IMR-90 (cell line): ENCODE measurements around the gene CRCP. TPM values are rescaled to one million over a fixed set of nuclear protein-coding genes. Genes with fewer than 3 reads are reported as not detected.

Source experiments
- ATAC-seq: fragments of 200-7000 bp; cut with Tn5 transposase; 2 replicates; pipeline ENCODE4 v1.9.1; 2020; ENCODE audit warnings: low read depth, mild to moderate bottlenecking, moderate library complexity
- BruUV-seq: library from RNA; stranded (reverse); fragments of 400-500 nt; replicated peaks from 2 replicates; lab custom pipeline; 2021; lab: Mats Ljungman, UMichigan
- CTCF ChIA-PET: fragments of 300-600 bp; formaldehyde crosslinking; extraction: SDS; loops from one replicate; lab custom pipeline; 2021; ENCODE audit warnings: antibody characterized with exemption; lab: Yijun Ruan, JAX
- POLR2A ChIA-PET: fragments of 300-600 bp; sonication (Branson Sonifier 250); formaldehyde crosslinking; loops from one replicate; lab custom pipeline; 2022; ENCODE audit warnings: antibody characterized with exemption; ENCODE audit not compliant: unreplicated experiment; lab: Charles Lee
- DNase-seq: peaks from one replicate; pipeline ENCODE4 v3.0.0; 2013
- H2AFZ ChIP-seq: replicated peaks from 2 replicates; pipeline ENCODE3; 2013; ENCODE audit warnings: low read length, mild to moderate bottlenecking; ENCODE audit not compliant: poor library complexity
- H2AK5ac ChIP-seq: 2 replicates; pipeline ENCODE4 v1.6.1; 2013; ENCODE audit warnings: low read depth, low read length, inconsistent platforms
- H2AK9ac ChIP-seq: replicated peaks from 2 replicates; pipeline ENCODE3; 2013; ENCODE audit warnings: mild to moderate bottlenecking, low read depth, low read length, moderate library complexity; ENCODE audit not compliant: poor library complexity
- H2BK120ac ChIP-seq: 2 replicates; pipeline ENCODE4 v1.6.1; 2013; ENCODE audit warnings: low read depth, low read length, inconsistent platforms
- H2BK15ac ChIP-seq: 3 replicates; pipeline ENCODE4 v1.6.1; 2013; ENCODE audit warnings: low read depth, low read length, inconsistent platforms
- H2BK20ac ChIP-seq: 2 replicates; pipeline ENCODE4 v1.6.1; 2013; ENCODE audit warnings: low read depth, mild to moderate bottlenecking, inconsistent platforms, low read length, moderate library complexity
- H2BK5ac ChIP-seq: 2 replicates; pipeline ENCODE4 v1.6.1; 2013; ENCODE audit warnings: mild to moderate bottlenecking, low read depth, low read length, inconsistent platforms; ENCODE audit not compliant: poor library complexity, severe bottlenecking
- H3K14ac ChIP-seq: replicated peaks from 2 replicates; pipeline ENCODE4 v1.6.1; 2013; ENCODE audit warnings: low read depth, low read length, inconsistent platforms
- H3K18ac ChIP-seq: 2 replicates; pipeline ENCODE4 v1.6.1; 2013; ENCODE audit warnings: low read depth, low read length, control low read depth
- H3K23ac ChIP-seq: 2 replicates; pipeline ENCODE4 v1.6.1; 2013; ENCODE audit warnings: low read depth, low read length, inconsistent platforms
- H3K27ac ChIP-seq: 2 replicates; pipeline ENCODE4 v1.5.1; 2013; ENCODE audit warnings: mild to moderate bottlenecking, control low read depth, low read length; ENCODE audit not compliant: insufficient read depth
- H3K27me3 ChIP-seq: 2 replicates; pipeline ENCODE4 v1.6.1; 2013; ENCODE audit warnings: low read length; ENCODE audit not compliant: control insufficient read depth, insufficient read depth
- H3K36me3 ChIP-seq: 2 replicates; pipeline ENCODE4 v1.6.1; 2013; ENCODE audit warnings: low read length, mixed read lengths; ENCODE audit not compliant: control insufficient read depth, insufficient read depth
- H3K4ac ChIP-seq: 2 replicates; pipeline ENCODE4 v1.6.1; 2013; ENCODE audit warnings: low read depth, low read length, inconsistent platforms
- H3K4me1 ChIP-seq: 2 replicates; pipeline ENCODE4 v1.6.1; 2013; ENCODE audit warnings: low read length, mixed read lengths; ENCODE audit not compliant: control insufficient read depth, insufficient read depth
- H3K4me2 ChIP-seq: 2 replicates; pipeline ENCODE4 v1.6.1; 2013; ENCODE audit warnings: low read depth, mild to moderate bottlenecking, control low read depth, low read length, moderate library complexity
- H3K4me3 ChIP-seq: 2 replicates; pipeline ENCODE4 v1.5.1; 2013; ENCODE audit warnings: low read depth, mild to moderate bottlenecking, control low read depth, low read length, moderate library complexity; ENCODE audit not compliant: insufficient read depth
- H3K56ac ChIP-seq: 2 replicates; pipeline ENCODE4 v1.6.1; 2013; ENCODE audit warnings: low read length, inconsistent platforms; ENCODE audit not compliant: insufficient read depth; ENCODE audit errors: extremely low read depth
- H3K79me1 ChIP-seq, 2 experiments: 2 replicates each; pipeline ENCODE4 v1.6.1; 2013; ENCODE audit warnings: low read length in 2 of 2, inconsistent platforms in 1 of 2, low read depth in 1 of 2
- H3K9ac ChIP-seq: 2 replicates; pipeline ENCODE4 v1.6.1; 2013; ENCODE audit warnings: low read depth, low read length, control low read depth
- H3K9me1 ChIP-seq: 2 replicates; pipeline ENCODE4 v1.6.1; 2013; ENCODE audit warnings: low read length, inconsistent platforms; ENCODE audit not compliant: insufficient read depth
- H3K9me3 ChIP-seq: 2 replicates; pipeline ENCODE4 v1.6.1; 2013; ENCODE audit warnings: low read length; ENCODE audit not compliant: control insufficient read depth, insufficient read depth
- H4K20me1 ChIP-seq: 2 replicates; pipeline ENCODE4 v1.6.1; 2013; ENCODE audit warnings: low read length, inconsistent platforms; ENCODE audit not compliant: insufficient read depth
- H4K5ac ChIP-seq: 2 replicates; pipeline ENCODE4 v1.6.1; 2013; ENCODE audit warnings: mild to moderate bottlenecking, low read depth, low read length, control low read depth
- H4K8ac ChIP-seq, 2 experiments: 2 replicates each; pipeline ENCODE4 v1.6.1; 2013; ENCODE audit warnings: low read depth in 2 of 2, low read length in 2 of 2, control low read depth in 1 of 2, inconsistent platforms in 1 of 2
- H4K91ac ChIP-seq: 2 replicates; pipeline ENCODE4 v1.6.1; 2013; ENCODE audit warnings: low read depth, low read length, inconsistent platforms; ENCODE audit not compliant: insufficient read depth
- ELK1 ChIP-seq: fragments of 150-350 bp; IDR thresholded peaks from 2 replicates; pipeline ENCODE4 v1.6.1; 2016; ENCODE audit warnings: low read depth, mild to moderate bottlenecking, low read length, moderate library complexity, borderline replicate concordance
- MAFK ChIP-seq: IDR thresholded peaks from 2 replicates; pipeline ENCODE4 v1.6.1; 2012; ENCODE audit warnings: low read depth, low read length, improper control_type of control experiment
- WGBS, 2 experiments: methylation state at CpG; one replicate each; pipeline versions ENCODE4 v1.1.5 to v1.1.7; 2013; ENCODE audit warnings: missing lambda C conversion rate in 2 of 2; ENCODE audit not compliant: insufficient read length in 1 of 2; ENCODE audit errors: extremely low coverage in 2 of 2; 5-methylcytosine and 5-hydroxymethylcytosine counted together
- dilution Hi-C: fragments of 300-500 bp; cut with HindIII; formaldehyde crosslinking; loops from one replicate; pipeline ENCODE4 v1.14.3; 2018; ENCODE audit warnings: low sequenced_read_pairs; ENCODE audit not compliant: unreplicated experiment
- in situ Hi-C: fragments of 300-500 bp; cut with MboI; formaldehyde crosslinking; loops from 3 replicates; pipeline ENCODE4 v1.14.3; 2019; ENCODE audit warnings: low sequenced_read_pairs, inconsistent platforms, mixed read lengths
- intact Hi-C: fragments of 100-400 bp; cut with micrococcal nuclease; formaldehyde crosslinking; loops from 2 replicates; pipeline ENCODE4 v1.10.0; 2022
- polyA plus RNA-seq, 3 experiments: library from polyadenylated mRNA; depleted of rRNA; stranded (reverse); fragments of >200 nt; gene quantifications; 2 replicates each; pipeline ENCODE4 v1.2.3, GENCODE V29; 2012; ENCODE audit warnings: low replicate concordance in 1 of 3
- total RNA-seq: library from RNA; depleted of rRNA; stranded (reverse); fragments of >200 nt; gene quantifications from 2 replicates; pipeline ENCODE4 v1.2.3, GENCODE V29; 2012

CRCP gene
- total and polyA plus RNA-seq, 2 of the 4 experiments (the other 2 are of a cell fraction) = 22.9 to 37.5 TPM

- Histone ChIP-seq H3K4me3 (no peak overlapping the region), H3K9me1 (no peaks in the 10 kb centered on the region), H2BK15ac (0 out of 3 replicates have a peak overlapping the region, but pooled peaks have one; percentile 41), H3K27me3 (no peaks in the 10 kb centered on the region; the same call in 1 of the 2 replicates), H2BK20ac (no peak overlapping the region), H2AFZ (no peak overlapping the region), H3K36me3 (no peaks in the 10 kb centered on the region), H4K8ac (no peak overlapping the region), H3K9me3 (peaks cover 2% of the 10 kb centered on the region; the same call in 1 of the 2 replicates), H3K4ac (no peak overlapping the region), H2BK5ac (no peak overlapping the region), H3K56ac (no peak overlapping the region), H3K27ac (no peak overlapping the region), H3K23ac (no peak overlapping the region), H2AK5ac (no peak overlapping the region), H2AK9ac (no peak overlapping the region), H4K5ac (no peak overlapping the region), H4K20me1 (no peaks in the 10 kb centered on the region), H3K79me1 (no peaks in the 10 kb centered on the region), H2BK120ac (no peak overlapping the region), H3K4me1 (peaks cover 11% of the 10 kb centered on the region), H3K18ac (no peak overlapping the region), H4K91ac (no peak overlapping the region), H3K4me2 (no peak overlapping the region), H3K14ac (no peak overlapping the region), H3K9ac (no peak overlapping the region)
- no TSS peak for BruUV-seq
- dilution Hi-C loops (no loop called here), in situ Hi-C loops (no loop called here), intact Hi-C loops (no loop called here)
- no peak for ATAC-seq
- WGBS, 2 experiments = no CpG with 5 or more reads among the region's 4 CpGs
- ChIA-PET POLR2A (no interaction called here), CTCF (no interaction called here)
- TF ChIP-seq ELK1 (no peak), MAFK (peak; percentile 83)
- DNase-seq = no peak
These were observed 72.3 kb downstream of the CRCP start for GRCh38 chr7:66186991-66187390.
